HepG2 (cell line): ENCODE results near the gene EEF1AKMT3.

Experiments
- DPF2 ChIP-seq: sonication (generic); formaldehyde crosslinking; IDR thresholded peaks from 2 replicates; pipeline ENCODE4 v1.4.0; 2020; ENCODE audit warnings: mild to moderate bottlenecking, low read depth, missing genetic modification reagents, borderline replicate concordance
- GATA4 ChIP-seq: sonication (generic); IDR thresholded peaks from 2 replicates; pipeline ENCODE4 v1.6.1; 2016; ENCODE audit warnings: antibody characterized with exemption, low read depth, borderline replicate concordance
- NBN ChIP-seq: fragments of 450-650 bp; conservative IDR thresholded peaks from 2 replicates; pipeline ENCODE4 v1.6.1; 2017
- NR2C2 ChIP-seq: sonication (generic); formaldehyde crosslinking; IDR thresholded peaks from 2 replicates; pipeline ENCODE4 v1.4.0; 2020; ENCODE audit warnings: missing genetic modification reagents, mild to moderate bottlenecking, moderate library complexity, borderline replicate concordance
- POLR2A ChIP-seq, 2 experiments: IDR thresholded peaks; 2 replicates each; pipeline ENCODE4 v1.6.1; 2011; ENCODE audit warnings: low read depth in 2 of 2, low read length in 2 of 2, mild to moderate bottlenecking in 1 of 2, moderate library complexity in 1 of 2; ENCODE audit not compliant: insufficient read depth in 1 of 2
- POLR2AphosphoS5 ChIP-seq: IDR thresholded peaks from 2 replicates; pipeline ENCODE4 v1.6.1; 2012; ENCODE audit warnings: low read depth, low read length
- ZC3H4 ChIP-seq: sonication (generic); formaldehyde crosslinking; IDR thresholded peaks from 2 replicates; pipeline ENCODE4 v1.4.0; 2020; ENCODE audit warnings: missing genetic modification reagents, borderline replicate concordance
- ZNF274 ChIP-seq: sonication (generic); formaldehyde crosslinking; IDR thresholded peaks from 2 replicates; pipeline ENCODE4 v1.5.1; 2020; ENCODE audit warnings: mild to moderate bottlenecking, missing genetic modification reagents
- ZNF33B ChIP-seq: sonication (generic); formaldehyde crosslinking; IDR thresholded peaks from 2 replicates; pipeline ENCODE4 v1.5.1; 2020; ENCODE audit warnings: mild to moderate bottlenecking, missing genetic modification reagents
- TF ChIP-seq, protein P1 (sequence below): sonication (generic); formaldehyde crosslinking; IDR thresholded peaks from 2 replicates; pipeline ENCODE4 v1.8.0; 2022; ENCODE audit warnings: missing genetic modification reagents, mild to moderate bottlenecking, inconsistent platforms, borderline replicate concordance
- TF ChIP-seq, protein P2 (sequence below): sonication (generic); formaldehyde crosslinking; IDR thresholded peaks from 2 replicates; pipeline ENCODE4 v1.5.0; 2020; ENCODE audit warnings: mild to moderate bottlenecking, missing genetic modification reagents, moderate library complexity
- TF ChIP-seq, protein P3 (sequence below): sonication (generic); formaldehyde crosslinking; IDR thresholded peaks from 2 replicates; pipeline ENCODE4 v1.5.0; 2020; ENCODE audit warnings: mild to moderate bottlenecking, missing genetic modification reagents, borderline replicate concordance
- TF ChIP-seq, protein P4 (sequence below): sonication (generic); formaldehyde crosslinking; IDR thresholded peaks from 2 replicates; pipeline ENCODE4 v1.4.0; 2020; ENCODE audit warnings: missing genetic modification reagents, borderline replicate concordance

DNA sequence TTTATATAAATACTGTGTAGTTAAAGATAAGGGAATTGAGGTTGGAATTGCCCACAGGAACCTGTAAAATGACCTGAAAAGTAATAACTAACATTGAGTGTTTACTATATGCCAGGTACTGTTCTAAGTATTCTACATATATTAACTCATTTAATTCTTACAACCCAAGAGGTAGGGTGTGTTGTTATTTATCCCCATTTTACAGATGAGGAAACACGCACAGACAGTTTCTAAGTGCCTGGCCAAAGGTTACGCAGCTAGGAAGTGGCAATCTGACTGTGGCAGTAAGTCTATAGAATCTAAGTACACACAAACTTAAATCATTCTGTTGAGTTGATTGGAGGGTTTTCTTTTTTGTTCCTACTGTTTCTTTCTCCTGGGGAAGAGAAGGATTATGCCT, 28.6 kb upstream of the EEF1AKMT3 start:
- TF ChIP-seq, protein P1, sequence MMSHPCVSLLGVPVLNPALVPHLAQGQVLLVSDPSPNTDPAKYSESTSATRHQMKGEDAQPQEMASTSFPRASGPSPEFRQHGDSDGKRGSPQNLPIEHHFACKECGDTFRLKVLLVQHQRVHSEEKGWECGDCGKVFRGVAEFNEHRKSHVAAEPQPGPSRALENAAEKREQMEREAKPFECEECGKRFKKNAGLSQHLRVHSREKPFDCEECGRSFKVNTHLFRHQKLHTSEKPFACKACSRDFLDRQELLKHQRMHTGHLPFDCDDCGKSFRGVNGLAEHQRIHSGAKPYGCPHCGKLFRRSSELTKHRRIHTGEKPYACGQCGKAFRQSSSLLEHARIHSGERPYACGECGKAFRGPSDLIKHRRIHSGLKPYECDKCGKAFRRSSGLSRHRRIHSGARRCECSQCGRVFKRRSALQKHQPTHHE (CRISPR knock-in tag): no peak
- TF ChIP-seq POLR2AphosphoS5: no peak
- TF ChIP-seq ZNF33B (CRISPR knock-in tag): no peak
- no peak for TF ChIP-seq NBN
- TF ChIP-seq, protein P2, sequence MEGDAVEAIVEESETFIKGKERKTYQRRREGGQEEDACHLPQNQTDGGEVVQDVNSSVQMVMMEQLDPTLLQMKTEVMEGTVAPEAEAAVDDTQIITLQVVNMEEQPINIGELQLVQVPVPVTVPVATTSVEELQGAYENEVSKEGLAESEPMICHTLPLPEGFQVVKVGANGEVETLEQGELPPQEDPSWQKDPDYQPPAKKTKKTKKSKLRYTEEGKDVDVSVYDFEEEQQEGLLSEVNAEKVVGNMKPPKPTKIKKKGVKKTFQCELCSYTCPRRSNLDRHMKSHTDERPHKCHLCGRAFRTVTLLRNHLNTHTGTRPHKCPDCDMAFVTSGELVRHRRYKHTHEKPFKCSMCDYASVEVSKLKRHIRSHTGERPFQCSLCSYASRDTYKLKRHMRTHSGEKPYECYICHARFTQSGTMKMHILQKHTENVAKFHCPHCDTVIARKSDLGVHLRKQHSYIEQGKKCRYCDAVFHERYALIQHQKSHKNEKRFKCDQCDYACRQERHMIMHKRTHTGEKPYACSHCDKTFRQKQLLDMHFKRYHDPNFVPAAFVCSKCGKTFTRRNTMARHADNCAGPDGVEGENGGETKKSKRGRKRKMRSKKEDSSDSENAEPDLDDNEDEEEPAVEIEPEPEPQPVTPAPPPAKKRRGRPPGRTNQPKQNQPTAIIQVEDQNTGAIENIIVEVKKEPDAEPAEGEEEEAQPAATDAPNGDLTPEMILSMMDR (CRISPR knock-in tag): no peak
- TF ChIP-seq, protein P3, sequence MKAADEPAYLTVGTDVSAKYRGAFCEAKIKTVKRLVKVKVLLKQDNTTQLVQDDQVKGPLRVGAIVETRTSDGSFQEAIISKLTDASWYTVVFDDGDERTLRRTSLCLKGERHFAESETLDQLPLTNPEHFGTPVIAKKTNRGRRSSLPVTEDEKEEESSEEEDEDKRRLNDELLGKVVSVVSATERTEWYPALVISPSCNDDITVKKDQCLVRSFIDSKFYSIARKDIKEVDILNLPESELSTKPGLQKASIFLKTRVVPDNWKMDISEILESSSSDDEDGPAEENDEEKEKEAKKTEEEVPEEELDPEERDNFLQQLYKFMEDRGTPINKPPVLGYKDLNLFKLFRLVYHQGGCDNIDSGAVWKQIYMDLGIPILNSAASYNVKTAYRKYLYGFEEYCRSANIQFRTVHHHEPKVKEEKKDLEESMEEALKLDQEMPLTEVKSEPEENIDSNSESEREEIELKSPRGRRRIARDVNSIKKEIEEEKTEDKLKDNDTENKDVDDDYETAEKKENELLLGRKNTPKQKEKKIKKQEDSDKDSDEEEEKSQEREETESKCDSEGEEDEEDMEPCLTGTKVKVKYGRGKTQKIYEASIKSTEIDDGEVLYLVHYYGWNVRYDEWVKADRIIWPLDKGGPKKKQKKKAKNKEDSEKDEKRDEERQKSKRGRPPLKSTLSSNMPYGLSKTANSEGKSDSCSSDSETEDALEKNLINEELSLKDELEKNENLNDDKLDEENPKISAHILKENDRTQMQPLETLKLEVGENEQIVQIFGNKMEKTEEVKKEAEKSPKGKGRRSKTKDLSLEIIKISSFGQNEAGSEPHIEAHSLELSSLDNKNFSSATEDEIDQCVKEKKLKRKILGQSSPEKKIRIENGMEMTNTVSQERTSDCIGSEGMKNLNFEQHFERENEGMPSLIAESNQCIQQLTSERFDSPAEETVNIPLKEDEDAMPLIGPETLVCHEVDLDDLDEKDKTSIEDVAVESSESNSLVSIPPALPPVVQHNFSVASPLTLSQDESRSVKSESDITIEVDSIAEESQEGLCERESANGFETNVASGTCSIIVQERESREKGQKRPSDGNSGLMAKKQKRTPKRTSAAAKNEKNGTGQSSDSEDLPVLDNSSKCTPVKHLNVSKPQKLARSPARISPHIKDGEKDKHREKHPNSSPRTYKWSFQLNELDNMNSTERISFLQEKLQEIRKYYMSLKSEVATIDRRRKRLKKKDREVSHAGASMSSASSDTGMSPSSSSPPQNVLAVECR (CRISPR knock-in tag): no peak
- no peak for TF ChIP-seq GATA4
- TF ChIP-seq, protein P4, sequence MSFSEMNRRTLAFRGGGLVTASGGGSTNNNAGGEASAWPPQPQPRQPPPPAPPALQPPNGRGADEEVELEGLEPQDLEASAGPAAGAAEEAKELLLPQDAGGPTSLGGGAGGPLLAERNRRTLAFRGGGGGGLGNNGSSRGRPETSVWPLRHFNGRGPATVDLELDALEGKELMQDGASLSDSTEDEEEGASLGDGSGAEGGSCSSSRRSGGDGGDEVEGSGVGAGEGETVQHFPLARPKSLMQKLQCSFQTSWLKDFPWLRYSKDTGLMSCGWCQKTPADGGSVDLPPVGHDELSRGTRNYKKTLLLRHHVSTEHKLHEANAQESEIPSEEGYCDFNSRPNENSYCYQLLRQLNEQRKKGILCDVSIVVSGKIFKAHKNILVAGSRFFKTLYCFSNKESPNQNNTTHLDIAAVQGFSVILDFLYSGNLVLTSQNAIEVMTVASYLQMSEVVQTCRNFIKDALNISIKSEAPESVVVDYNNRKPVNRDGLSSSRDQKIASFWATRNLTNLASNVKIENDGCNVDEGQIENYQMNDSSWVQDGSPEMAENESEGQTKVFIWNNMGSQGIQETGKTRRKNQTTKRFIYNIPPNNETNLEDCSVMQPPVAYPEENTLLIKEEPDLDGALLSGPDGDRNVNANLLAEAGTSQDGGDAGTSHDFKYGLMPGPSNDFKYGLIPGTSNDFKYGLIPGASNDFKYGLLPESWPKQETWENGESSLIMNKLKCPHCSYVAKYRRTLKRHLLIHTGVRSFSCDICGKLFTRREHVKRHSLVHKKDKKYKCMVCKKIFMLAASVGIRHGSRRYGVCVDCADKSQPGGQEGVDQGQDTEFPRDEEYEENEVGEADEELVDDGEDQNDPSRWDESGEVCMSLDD (CRISPR knock-in tag): no peak
- no peak for TF ChIP-seq ZNF274
- no peak for TF ChIP-seq ZC3H4 (CRISPR knock-in tag)
- no peak for TF ChIP-seq DPF2
- no peak for TF ChIP-seq NR2C2 (CRISPR knock-in tag)
- TF ChIP-seq POLR2A (IDR thresholded peaks at IDR 0.05; ENCODE audit: insufficient read depth in 1 of 2, low read depth in 2 of 2, low read length in 2 of 2): no peak
